SK-N-DZ (cell line): ENCODE measurements around the gene HLA-DPB1. TPM values are rescaled to one million over a fixed set of nuclear protein-coding genes. Genes with fewer than 3 reads are reported as not detected.
"Not testable (repeated sequence)": the region's sequence is repeated elsewhere in the genome, so short reads cannot be mapped to it uniquely, and the experiment has no call there.

Experiments
- DNase-seq: peaks from one replicate; pipeline ENCODE4 v3.0.0-alpha.2; 2015; ENCODE audit warnings: low spot score
- polyA plus RNA-seq, 2 experiments: library from polyadenylated mRNA; depleted of rRNA; stranded (reverse); fragments of >200 nt; gene quantifications; 2 replicates each; pipeline ENCODE4 v1.2.3, GENCODE V29; 2014

HLA-DPB1 gene
- 8.2 and 8.5 TPM in 2 replicates for polyA plus RNA-seq (2014; cell fraction: cytosol; rRNA removed)
- 0.69 and 0.83 TPM in 2 replicates for polyA plus RNA-seq (2014; cell fraction: nucleus; rRNA removed)

DNA sequence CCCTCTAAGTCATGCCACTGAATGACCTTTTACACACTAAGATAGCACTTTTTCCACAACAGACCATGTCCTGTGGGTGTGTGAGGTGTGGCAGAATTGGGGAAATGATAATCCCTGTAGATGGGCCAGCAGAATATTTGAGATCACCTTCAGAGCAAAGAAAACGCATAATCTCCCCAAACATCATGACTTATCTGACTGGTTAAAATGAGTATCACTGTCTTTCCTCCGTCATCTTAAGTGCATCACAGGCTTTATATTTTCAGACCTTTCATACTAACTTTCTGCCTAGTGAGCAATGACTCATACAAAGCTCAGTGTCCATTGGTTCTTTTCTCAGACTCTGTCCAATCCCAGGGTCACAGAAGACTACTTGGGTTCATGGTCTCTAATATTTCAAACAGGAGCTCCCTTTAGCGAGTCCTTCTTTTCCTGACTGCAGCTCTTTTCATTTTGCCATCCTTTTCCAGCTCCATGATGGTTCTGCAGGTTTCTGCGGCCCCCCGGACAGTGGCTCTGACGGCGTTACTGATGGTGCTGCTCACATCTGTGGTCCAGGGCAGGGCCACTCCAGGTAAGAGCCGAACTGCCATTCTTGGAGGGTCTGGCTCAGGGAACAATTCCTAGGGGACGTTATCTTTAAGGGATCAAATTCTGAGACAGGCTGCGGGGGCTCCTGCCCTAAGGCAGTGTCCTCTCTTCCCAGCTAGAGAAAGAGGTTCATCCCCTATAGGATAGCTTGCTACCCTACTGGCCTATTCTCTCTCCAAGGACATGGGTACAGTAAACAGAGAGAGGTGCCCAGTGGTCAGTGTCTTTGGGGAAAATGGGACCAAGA lies at the start of gene HLA-DPB1:
HLA-DPB1 (plus strand) TSS at position 423 of the 838 bp plus-strand sequence; CDS start at position 475, 52 bp downstream.
- DNase-seq, result no peak

DNA sequence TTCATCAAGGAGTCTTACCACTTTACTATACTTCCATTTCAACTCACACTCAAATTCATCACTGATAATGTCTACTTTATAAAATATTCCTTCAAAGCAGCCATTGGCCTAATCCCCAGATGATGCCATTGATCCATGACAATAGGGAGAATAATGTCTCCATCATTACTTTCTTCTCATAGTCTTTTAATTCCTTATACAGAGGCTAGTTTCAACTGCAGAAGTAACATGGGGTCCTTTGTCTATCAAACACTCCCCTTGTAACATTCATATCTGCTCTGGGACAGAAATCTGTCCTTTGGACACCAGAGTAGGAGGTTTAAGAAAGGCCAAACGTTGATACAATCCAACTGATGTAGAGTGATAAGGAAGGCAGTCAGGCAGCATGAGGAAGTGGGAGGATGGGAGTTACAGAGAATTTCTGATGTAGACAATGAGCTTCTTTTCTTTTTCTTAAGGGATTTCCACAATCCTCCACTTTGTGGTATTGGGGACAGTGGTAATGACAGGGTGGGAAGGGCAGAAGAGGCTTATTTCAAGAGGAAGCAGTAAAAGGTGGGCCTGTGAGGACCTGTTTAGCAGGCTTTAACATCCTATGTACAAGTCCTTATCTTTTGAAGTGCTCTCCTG lies 47.5 kb upstream of the HLA-DPB1 start:
- no peak for DNase-seq

DNA sequence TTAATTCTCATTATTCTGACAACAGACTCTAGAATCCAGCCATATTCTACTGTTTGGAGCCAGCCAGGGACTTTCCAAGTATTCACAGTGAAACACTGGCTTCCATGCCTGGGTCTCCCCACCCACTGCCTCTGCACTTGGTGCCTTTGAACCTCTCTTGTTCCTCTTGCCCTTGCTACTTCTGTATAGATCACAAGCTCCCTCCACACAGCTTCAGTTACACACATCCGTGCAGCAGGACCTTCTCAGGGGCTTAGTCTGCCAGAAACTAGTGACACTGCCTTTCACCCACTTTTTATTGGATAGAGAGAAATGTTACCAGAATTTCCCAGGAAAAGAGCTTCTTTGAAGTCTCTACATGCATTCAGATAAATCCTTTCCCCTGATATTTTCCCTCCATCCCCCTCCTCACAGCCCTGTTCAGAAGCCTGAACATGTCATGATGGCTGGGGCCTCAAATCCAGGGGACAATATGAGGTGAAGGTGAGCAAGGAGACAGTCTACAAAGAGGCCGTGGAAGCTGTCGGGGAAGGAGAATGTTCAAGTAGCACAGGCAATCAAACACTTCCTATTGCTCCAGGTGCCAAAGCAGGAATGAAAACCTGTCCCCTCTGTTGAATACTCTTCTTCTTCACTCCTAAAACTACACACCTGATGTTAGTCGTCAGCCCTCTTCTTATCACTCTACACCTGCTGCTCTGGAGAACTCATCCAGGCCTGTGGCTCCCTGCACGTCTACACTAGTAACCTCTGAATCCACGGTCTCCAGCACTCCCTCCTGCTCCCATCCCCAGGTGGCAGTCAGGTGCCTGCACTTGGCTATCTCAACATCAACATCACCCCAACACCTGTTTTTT lies 46.2 kb upstream of the HLA-DPB1 start:
- no peak for DNase-seq

DNA sequence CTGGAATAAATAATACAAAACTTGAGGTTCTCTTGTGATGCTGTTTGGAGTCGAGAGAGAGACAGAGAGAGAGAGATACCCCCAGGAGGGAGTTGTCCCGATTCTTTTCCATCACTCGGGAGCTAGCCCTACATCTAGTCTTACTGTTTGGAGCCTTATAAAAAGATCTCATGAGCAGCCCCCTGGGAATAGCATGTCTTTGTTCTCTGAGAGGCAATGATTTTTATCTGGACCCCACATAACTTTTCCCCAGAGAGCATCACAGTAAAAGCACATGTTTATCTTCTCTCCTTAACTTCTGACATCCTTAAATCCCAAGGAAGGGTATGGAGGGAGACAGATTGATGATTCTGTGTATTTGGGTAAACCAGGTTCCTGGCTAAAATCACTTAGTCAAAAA lies 45.5 kb upstream of the HLA-DPB1 start:
- no peak for DNase-seq

DNA sequence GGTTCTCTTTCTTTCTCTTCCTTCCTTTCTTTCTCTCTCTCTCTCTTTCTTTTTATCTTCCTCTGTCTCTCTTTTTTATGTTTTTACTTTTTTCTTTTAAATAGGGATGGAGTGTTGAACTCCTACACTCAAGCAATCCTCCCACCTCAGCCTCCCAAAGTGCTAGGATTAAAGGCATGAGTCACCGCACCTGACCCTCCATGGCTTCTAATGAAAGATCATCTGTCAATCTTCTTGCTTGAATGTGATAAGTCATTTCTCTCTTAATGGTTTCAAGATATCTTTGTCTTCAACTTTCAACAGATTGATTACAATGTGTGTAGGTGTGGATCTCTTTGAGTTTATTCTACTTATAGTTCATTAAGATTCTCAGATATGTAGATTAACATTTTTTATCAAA lies 41.2 kb upstream of the HLA-DPB1 start:
- no peak for DNase-seq

DNA sequence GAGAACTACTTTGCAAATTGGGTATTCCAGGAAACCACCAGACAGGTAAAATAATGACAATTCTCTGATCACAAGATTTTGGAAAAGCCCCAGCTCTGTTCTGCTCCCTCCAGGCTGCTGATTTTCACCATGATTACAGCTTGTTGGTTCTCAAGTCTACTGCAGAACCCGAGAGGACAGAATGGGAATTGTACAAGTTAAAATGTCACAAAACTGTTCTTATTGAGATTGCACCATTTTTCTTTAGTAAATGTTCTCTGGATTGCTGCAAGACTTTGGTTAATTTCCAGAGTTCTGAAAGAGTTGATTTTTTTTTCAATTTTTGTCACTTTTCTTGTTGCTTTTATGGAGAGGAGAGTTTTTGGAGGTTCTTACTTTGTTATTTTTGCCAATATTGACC lies 39.3 kb upstream of the HLA-DPB1 start:
- no peak for DNase-seq

DNA sequence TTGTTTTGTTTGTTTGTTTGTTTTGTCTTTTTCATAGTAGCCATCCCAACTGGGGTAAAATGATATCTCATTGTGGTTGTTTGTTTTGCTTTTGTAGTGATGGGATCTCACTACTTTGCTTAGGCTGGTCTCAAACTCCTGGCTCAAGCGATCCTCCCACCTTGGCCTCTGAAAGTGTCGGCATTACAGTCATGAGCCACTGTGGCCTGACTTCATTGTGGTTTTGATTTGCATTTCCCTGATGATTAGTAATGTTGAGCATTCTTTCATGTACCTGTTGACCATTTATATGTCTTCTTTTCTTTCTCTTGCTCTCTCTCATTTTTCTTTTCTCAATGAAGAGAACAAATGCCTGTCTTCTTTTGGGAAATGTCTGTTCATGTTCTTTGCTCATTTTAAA lies 35.6 kb upstream of the HLA-DPB1 start:
- no peak for DNase-seq

DNA sequence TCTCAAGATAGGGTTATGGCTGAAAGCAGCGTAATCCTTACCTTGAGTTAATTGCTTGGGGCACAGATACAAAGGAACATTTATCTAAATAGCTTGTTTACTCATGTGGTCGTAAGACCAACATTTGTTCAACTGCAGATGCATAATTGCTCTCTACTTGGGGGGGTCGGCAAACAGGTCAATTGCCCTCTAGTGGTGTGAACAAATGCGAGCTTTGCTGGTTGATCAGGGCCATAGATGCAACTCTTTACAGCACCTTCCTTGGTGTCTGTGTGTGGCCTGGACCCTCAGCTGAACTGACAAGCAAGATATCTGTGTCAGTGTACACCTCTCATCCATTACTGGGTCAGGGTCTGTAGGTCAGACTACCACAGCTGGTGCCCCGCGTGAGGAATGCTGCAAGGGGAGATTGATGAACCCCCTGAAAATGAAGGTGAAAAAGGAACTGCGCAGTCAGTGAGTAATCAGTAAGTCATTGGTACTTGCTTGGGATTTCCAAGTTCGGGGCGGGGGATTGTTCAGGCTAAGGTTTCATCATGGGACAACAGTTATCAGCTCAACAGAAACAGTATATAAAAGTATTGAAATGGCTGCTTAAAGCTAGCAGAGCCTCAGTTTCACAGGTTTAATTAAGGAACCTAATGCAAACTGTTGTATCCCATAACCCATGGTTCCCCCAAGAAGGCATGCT lies 26.3 kb upstream of the HLA-DPB1 start:
- DNase-seq, result no peak

DNA sequence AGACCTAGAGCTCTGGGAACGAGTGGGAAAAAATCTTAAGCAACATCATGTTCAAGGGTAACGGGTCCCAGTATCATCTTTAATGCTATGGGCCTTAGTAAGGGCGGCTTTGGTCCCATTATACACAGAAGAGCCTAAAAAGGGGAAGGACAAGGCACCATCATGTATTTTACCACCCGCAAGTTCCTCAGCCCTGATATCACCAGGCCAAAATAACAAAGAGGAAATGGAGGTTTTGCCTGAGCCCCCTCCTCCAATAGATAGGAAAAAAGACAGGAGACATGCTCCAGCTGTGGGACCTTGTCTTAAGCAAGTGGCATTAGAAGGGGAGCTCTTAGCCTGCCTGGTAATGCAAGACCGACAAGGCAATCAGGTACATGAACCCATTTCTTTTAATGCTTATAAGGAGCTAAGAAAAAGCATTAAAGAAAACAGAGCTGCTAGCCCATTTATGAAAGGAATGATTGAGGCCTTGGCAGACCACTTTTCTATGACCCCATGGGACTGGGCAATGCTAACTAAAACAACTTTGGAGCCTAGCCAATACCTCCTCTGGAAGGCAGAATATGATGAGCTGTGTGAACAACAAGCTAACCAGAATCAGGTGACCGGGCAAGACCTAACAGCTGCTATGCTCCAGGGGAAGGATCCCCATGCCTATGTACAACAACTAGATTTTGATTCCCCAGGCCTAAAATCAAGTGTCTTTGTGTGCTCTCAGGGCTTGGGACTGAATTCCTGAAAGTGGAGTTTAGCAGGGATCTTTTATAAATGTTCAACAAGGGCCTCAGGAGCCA lies 25.6 kb upstream of the HLA-DPB1 start:
- DNase-seq, result no peak

DNA sequence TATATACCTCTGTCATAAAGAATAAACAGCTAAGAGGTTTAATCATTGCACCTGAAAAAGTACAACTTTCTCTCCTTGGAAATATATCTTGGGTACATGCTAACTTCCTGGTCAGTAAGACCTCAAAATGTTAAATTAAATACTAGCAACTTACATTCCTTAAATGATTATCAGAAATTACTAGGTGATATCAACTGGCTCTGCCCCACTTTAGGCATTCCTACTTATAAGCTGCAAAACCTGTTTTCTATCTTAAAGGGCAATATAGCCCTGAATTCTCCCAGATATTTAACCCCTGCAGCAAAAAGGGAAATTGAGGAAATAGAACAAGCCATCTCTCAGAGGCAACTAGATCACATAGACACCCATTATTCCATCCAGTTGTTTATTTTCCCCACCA lies 23.2 kb upstream of the HLA-DPB1 start:
- no peak for DNase-seq

DNA sequence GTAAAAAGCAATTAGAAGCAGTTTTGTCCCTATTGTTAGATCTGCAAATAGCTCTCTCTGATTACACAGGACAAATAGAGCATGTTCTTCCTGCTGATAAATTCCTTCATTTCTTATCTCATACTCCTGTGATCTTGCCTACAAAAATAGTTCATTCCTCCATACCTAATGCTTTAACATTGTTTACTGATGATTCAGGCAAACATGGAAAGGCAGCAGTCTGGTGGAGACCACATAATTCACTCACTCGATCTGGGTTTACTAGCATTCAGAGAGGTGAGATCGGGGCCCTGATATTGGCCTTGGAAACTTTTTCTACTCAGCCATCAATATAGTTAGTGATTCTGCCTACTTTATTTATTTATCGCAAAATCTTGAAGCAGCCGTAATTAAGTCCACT lies 22.6 kb upstream of the HLA-DPB1 start:
- no peak for DNase-seq

DNA sequence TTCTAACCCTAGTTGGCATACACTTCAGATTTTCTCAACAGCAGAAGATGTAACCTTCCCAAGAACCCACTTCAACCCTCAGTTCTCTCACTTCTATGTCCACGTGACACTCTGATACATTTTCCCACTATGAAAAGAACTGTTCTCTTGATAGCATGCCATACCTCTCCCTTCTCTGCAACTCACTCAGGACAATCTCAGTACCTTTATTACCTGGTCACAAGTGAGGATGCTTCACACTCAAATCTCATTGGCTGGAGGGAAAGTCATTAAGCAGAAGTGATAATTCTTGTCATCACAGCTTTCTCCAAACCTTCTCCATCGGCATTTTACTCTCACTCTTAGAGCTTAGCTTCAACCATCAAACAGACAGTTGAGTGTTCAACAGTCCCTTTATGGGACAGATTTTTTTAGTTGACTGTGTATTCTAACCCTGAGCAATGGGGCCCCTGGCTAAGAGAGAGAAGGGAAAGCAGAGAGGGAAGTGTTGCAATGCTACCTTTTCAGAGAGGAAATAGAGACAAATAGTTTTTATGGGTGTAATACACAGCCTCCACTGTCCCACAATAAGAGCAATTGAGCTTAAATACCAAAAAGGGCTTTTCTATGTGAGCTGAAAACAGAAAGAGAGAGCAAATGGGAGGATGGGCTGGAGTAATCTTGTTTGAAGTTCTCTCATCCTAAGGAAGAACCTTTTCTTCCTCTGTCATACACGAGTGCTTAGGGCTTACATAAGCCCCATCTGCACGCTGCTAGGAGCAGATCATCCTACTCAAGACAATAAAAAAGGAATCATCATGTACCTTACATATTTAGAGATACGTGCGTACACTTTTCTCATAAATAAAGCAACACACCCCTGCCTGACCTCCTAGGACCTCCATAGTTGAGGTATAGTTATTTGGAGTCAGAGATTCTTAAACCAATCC lies 18.3 kb upstream of the HLA-DPB1 start:
- no peak for DNase-seq

DNA sequence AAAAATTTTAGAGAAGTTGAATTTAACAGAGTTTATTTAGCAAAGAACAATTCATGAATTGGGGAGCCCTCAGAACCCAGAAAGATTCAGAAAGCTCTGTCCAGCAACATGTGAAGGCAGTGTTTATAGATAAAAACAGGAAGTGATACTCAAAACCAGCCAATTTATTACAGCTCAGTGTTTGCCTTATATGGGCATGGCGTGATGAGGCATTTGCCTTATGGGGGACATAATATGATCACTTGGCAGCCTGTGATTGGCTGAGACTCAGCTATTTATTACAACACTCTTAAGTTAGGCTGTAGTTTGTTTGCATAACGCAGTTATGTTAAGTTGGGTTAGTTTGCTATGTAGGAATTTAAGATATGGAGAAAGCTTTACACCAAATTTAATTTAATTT lies 13.8 kb upstream of the HLA-DPB1 start:
- DNase-seq, result no peak

DNA sequence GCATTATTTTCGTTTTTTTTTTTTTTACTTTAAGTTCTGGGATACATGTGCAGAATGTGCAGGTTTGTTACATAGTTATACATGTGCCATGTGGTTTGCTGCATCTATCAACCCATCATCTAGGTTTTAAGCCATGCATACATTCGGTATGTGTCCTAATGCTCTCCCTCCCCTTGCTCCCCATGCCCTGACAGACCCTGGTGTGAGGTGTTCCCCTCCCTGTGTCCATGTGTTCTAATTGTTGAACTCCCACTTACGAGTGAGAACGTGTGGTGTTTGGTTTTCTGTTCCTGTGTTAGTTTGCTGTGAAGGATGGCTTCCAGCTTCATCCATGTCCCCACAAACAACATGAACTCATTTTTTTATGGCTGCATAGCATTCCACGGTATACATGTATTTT lies 12.4 kb upstream of the HLA-DPB1 start:
- DNase-seq, result not testable (repeated sequence)

DNA sequence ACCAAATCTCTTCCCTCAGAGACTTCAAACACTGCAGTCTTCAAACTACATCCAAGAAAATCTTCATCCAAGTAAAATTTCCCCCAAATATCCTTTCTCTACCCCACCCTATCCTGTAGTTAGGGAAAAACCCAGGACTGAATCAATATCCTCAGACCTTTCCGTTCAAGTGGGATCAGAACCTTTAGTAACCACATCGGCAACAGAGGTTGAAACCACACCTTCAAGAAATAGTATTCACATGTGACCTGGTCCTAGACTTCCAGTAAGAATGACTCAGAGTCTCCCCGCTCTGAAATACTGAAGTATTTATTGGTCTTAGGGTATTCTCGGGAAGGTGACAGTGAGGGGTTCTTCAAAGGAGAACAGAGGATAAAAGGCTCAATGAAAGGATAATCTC lies 11.1 kb upstream of the HLA-DPB1 start:
- DNase-seq, result no peak

DNA sequence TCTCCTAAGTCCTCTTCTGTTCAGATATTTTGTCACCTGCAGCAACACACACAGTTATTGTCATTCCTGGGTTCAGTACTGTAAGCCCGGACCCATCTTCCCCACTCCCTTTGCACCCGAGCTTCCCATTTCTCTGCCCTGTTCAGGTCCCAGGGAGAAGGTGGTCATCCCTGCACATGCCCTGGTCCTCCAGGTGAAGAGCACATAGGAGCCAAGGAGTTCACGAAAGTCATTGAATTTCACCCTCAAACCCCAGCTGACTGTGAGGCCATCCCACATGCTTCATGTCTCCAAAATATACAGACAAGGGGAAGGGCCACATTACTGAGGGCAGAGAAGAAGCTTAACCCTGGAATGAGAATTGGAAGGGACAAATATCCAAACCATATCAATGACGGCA lies 10.5 kb upstream of the HLA-DPB1 start:
- no peak for DNase-seq

DNA sequence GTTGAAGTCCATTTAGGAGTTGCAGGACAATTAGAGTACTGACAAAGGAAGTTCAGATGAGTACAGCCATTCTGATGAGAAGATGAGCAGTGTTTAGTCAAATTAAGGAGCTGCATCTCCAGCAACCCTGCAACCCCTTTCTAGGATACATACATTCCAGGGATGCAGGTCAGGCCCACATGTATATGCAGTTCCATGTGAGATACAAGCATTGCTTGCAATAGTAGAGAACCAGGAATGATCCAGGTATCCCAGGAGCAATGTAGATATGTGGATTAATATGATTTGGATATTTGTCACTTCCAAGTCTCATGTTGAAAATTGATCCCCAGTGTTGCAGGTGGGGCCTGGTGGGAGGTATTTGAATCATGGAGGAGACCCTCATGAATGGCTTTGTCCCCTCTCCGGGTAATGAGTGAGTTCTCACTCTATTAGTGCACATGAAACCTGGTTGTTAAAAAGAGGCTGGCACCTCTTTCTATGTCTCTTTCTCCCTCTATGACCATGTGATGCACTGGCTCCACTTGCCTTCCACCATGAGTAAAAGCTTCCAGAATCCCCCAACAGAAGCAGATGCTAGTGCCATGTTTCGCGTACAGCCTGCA lies 8.8 kb upstream of the HLA-DPB1 start:
- DNase-seq, result no peak

DNA sequence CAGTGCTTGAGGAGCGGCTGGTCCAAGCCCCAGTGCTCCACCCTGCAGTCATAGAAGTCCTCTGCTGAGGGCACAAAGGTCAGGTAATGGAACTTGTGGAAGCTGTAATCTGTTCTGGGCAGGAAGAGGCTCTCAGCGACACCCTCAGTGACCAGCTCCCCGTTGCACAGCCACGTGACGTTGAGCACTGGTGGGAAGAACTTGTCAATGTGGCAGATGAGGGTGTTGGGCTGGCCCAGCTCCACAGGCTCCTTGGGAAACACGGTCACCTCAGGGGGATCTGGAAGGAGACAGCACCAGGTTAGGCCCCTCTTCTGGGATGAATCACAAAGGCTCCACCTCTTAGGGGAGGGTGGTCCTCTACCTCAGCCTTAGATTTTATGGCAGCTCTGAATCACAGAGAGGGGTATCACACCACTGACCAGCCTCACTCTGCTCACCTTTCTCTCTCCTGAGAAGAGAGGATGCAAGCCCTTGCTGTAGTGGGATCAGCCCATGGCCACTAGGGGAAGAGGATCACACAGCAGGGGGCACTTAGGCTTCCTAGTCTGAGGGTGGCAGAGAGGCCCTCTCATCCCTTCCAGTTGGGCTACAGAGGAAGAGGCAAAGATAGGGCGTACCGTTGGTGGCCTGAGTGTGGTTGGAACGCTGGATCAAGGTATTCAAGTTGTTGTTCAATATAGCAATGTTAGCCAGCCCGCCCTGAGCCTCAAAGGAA lies 6.6 kb upstream of the HLA-DPB1 start:
- DNase-seq, result no peak
